Thyroid gland (tissue), 4 donors: Measurements from ENCODE around the gene DMXL1.

Experiments
- POLR2A ChIP-seq, 2 donors: fragments of 450-650 bp; IDR thresholded peaks; one replicate each; pipeline ENCODE4 v1.6.1; 2017; ENCODE audit warnings: antibody characterized with exemption in 2 of 2, mild to moderate bottlenecking in 2 of 2, moderate library complexity in 1 of 2
- TF ChIP-seq, protein P1 (sequence below), 6 experiments: fragments of 200-600 bp in 3 of 6; fragments of 450-650 bp in 3 of 6; sonication (generic) in 3 of 6; IDR thresholded peaks; one replicate each; pipeline ENCODE4 v1.5.1; 2016 to 2019; ENCODE audit warnings: antibody characterized with exemption in 6 of 6, mild to moderate bottlenecking in 2 of 6, inconsistent platforms in 1 of 6, moderate library complexity in 1 of 6

DNA sequence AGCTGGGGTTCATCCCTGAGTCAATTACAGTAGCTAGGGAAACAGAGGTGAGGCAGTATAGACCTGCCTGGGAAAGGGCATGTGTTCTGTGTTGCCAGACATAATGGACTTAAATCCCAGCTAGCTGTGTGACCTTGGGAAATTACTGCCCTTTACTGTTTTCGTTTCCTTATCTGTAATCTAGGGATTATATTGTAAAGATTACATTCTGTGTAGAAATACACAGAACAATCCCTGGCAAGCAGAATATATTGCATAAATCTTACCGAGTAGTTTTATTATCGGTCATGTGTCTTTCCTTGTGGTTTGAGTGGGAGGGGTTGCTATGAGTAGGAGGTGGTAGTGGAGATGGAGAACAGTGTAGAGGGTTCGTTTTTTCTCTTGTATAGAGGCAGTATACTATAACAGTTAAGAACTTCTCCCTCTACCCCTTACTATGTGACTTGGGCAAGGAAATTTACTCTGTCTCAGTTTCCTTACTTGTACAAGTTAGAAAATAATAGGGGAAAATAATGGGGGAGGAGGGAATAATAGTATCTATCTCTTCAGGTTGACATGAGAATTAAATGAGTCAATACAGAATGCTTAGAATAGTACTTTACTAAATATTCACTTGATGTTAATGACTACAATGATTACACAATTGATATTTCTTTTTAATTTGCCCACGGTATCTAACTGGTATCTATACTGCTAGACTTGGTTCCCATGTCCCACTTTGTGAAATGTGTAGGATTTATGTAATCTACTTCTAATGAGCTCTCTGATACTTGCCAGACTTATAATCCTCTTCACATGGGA, 7.1 kb upstream of the DMXL1 start:
- TF ChIP-seq, protein P1, sequence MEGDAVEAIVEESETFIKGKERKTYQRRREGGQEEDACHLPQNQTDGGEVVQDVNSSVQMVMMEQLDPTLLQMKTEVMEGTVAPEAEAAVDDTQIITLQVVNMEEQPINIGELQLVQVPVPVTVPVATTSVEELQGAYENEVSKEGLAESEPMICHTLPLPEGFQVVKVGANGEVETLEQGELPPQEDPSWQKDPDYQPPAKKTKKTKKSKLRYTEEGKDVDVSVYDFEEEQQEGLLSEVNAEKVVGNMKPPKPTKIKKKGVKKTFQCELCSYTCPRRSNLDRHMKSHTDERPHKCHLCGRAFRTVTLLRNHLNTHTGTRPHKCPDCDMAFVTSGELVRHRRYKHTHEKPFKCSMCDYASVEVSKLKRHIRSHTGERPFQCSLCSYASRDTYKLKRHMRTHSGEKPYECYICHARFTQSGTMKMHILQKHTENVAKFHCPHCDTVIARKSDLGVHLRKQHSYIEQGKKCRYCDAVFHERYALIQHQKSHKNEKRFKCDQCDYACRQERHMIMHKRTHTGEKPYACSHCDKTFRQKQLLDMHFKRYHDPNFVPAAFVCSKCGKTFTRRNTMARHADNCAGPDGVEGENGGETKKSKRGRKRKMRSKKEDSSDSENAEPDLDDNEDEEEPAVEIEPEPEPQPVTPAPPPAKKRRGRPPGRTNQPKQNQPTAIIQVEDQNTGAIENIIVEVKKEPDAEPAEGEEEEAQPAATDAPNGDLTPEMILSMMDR (IDR thresholded peaks at IDR 0.05), result no peak
- TF ChIP-seq POLR2A (IDR thresholded peaks at IDR 0.05), result no peak
